NB4 (cell line): ENCODE data around the gene EHD1.

Experiments
- DNase-seq: peaks from one replicate; pipeline ENCODE4 v3.0.0; 2010; ENCODE audit warnings: low read depth
- H3K4me3 ChIP-seq: one replicate; pipeline ENCODE4 v1.5.1; 2011; ENCODE audit warnings: mild to moderate bottlenecking, low read depth, low read length, moderate library complexity
- MYC ChIP-seq: IDR thresholded peaks from 2 replicates; pipeline ENCODE4 v1.6.1; 2011; ENCODE audit warnings: low read depth, low read length
- POLR2A ChIP-seq: IDR thresholded peaks from 2 replicates; pipeline ENCODE4 v1.6.1; 2011; ENCODE audit warnings: mild to moderate bottlenecking; ENCODE audit not compliant: insufficient read length; ENCODE audit errors: extremely low read depth
- TF ChIP-seq, protein P1 (sequence below): IDR thresholded peaks from 2 replicates; pipeline ENCODE4 v1.6.1; 2011; ENCODE audit warnings: low read depth, low read length
- TF ChIP-seq, protein P2 (sequence below): IDR thresholded peaks from one replicate; pipeline ENCODE4 v1.5.1; 2012; ENCODE audit warnings: low read depth, low read length

Gene EHD1

DNA sequence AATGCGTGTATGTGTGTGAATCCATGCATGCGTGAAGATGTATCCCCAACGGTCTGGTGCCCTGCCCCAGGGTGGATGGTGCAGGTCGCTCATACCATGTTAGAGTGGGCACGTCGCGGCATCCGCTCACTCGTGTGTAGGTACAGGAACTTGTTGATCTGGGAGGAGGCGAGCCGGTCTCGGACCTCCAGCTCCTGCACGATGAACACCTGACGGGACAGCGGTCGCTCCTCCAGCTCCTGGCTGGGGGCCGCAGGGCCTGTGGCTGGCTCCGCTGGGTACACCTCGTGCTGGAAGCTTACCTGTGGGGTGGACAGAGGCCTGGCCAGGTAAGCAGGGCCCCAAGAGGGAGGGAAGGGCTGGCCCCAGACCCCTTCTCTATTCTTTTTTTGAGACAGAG, 20.1 kb upstream of the EHD1 start:
- no peak for DNase-seq
- H3K4me3 ChIP-seq, result no peak overlapping the region
- TF ChIP-seq, protein P1, sequence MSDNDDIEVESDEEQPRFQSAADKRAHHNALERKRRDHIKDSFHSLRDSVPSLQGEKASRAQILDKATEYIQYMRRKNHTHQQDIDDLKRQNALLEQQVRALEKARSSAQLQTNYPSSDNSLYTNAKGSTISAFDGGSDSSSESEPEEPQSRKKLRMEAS, result no peak
- TF ChIP-seq POLR2A, result no peak
- no peak for TF ChIP-seq MYC
- TF ChIP-seq, protein P2, sequence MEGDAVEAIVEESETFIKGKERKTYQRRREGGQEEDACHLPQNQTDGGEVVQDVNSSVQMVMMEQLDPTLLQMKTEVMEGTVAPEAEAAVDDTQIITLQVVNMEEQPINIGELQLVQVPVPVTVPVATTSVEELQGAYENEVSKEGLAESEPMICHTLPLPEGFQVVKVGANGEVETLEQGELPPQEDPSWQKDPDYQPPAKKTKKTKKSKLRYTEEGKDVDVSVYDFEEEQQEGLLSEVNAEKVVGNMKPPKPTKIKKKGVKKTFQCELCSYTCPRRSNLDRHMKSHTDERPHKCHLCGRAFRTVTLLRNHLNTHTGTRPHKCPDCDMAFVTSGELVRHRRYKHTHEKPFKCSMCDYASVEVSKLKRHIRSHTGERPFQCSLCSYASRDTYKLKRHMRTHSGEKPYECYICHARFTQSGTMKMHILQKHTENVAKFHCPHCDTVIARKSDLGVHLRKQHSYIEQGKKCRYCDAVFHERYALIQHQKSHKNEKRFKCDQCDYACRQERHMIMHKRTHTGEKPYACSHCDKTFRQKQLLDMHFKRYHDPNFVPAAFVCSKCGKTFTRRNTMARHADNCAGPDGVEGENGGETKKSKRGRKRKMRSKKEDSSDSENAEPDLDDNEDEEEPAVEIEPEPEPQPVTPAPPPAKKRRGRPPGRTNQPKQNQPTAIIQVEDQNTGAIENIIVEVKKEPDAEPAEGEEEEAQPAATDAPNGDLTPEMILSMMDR, result no peak

DNA sequence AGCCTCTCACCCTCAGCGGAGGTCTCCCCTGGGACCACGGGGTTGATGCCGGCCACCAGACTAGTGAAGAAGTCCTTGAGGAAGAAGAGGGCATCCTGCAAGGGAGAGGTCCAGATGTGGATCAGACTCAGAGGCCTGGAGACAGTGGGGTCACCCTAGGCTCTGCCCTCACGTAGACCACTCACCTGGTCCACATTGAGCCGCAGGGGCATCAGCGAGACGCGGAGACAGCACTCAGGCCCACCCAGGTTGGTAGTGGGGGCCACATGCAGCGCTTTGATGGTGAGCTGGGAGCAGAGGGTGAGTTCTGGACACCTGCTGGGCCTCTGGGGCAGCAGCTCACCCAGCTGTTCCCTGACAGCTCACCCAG, 19.6 kb upstream of the EHD1 start:
- DNase-seq, result no peak
- no peak for TF ChIP-seq POLR2A
- TF ChIP-seq, protein P1, result no peak
- TF ChIP-seq MYC, result no peak
- TF ChIP-seq, protein P2, result no peak
- H3K4me3 ChIP-seq, result no peak overlapping the region

DNA sequence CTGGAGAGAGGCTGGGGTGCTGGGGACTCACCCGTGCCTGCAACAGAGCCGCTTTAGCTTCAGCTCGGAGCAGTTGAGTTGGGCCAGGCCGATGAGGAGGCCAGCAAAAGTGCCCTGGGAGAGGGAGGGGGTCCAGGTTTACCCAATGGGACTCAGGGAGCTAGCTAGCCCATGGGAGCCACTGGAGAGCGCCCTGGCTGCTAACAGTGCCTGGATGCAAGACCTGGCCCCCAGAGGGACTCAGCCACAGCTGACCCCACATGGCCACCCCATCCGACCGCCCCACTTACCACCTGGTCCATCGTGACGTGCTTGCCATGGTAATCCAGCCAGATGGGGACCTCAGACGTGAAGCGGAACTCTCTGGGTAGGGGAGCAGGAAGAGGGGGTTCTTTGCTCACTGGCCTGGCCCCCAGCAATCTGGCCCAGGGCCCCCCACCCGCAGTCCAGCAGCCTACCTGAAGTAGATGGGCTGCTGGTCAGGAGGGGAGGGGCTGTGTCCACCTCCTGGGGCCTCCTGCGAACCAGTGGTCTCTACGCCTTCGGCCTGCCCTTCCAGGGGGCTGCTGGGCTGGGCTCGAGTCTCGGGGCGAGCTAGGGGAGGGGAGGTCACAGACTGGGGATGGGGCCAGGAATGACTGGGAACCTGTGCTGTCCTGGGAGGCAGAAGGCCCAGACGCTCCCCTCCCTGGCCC, 19.1 kb upstream of the EHD1 start:
- no peak for DNase-seq
- no peak overlapping the region for H3K4me3 ChIP-seq
- TF ChIP-seq POLR2A (no peak), MYC (no peak)
- TF ChIP-seq, protein P1, result no peak
- TF ChIP-seq, protein P2, result no peak

DNA sequence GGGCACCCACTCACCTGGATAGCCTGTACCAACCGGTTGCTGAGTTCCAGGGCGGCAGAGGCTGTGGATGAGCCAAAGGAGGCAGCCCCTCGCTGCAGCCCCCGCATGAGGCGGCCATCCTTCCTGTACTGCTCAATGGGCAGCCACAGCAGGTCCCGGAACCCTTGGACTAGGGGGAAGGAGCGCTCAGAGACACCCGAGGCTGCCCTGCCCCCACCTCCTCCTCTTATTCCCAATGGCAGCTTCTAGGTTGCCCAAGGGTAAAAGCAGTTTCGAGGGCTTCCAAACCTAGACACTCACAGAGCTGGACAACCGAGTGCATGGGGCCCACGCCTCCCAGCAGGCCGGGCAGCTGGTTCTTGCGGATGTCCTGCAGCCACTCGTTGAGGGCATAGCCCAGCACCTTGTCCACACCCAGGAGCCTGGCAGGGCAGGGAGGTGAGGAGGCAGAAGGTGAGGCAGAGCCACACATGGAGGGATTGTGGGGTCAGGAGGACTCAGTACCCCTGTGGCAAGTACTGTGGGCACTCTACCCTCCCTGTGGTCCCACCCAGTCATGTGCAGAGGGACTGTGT, 18.1 kb upstream of the EHD1 start:
- no peak for DNase-seq
- H3K4me3 ChIP-seq, result no peak overlapping the region
- TF ChIP-seq, protein P1, result no peak
- no peak for TF ChIP-seq MYC
- TF ChIP-seq POLR2A, result no peak
- TF ChIP-seq, protein P2, result no peak

DNA sequence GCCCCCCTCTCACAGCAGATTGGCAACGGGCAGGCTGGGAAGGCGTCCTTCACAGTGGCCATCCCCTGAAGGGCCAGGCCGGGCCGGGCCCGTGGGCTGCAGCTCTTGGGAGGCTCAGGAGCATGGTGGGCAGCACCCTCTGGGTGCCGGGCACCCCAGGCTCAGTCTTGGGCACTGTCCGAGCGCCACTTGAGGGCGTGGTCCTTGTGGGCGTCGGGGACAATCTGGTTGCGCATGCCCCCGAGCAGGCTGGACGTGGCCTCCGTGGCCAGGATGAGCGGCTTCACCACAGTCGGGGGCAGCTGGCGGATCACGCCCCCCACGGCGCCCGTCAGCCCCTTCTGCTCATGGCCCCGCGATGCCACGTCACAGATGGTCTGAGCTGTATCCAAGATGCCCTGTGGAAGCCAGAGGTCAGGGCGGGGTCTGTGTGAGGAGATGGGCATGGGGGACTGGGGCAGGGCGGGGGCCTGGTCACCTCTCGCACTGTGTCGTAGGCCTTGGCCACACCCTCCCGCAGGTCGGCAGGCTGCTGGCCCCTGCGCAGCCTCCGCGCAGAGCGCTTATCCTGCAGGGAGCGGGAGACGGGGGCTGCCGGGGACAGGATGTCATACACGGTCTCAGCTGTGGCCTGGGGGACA, 16.5 kb upstream of the EHD1 start:
- H3K4me3 ChIP-seq, result no peak overlapping the region
- TF ChIP-seq, protein P1, result no peak
- TF ChIP-seq MYC (no peak), POLR2A (no peak)
- TF ChIP-seq, protein P2, result no peak
- no peak for DNase-seq
